Activated T-cell treated with anti-CD3 and anti-CD28 coated beads, Interleukin-2, amount 50 U/mL, for 72 hours (primary cell): ENCODE results near the gene CCDC197. TPM values are rescaled to one million over a fixed set of nuclear protein-coding genes. Genes with fewer than 3 reads are reported as not detected.

Experiments used
- ATAC-seq, 2 donors: fragments of 150-1000 bp; cut with Tn5 transposase; replicated peaks in 1 of 2; 2 replicates each; pipeline ENCODE4 v1.10.0; 2021; ENCODE audit warnings: moderate library complexity in 2 of 2, mild to moderate bottlenecking in 1 of 2
- DNase-seq, 2 donors: peaks; one replicate each; pipeline ENCODE4 v3.0.0; 2021 to 2022; ENCODE audit warnings: mixed read lengths in 1 of 2
- H3K27ac Mint-ChIP-seq: one replicate; pipeline ENCODE4 v1.8.0; 2022; ENCODE audit warnings: mild to moderate bottlenecking, moderate library complexity, mixed read lengths
- H3K27me3 Mint-ChIP-seq: one replicate; pipeline ENCODE4 v1.8.0; 2022; ENCODE audit warnings: low read depth, mixed read lengths
- H3K36me3 Mint-ChIP-seq, 2 donors: one replicate each; pipeline ENCODE4 v1.8.0; 2022; ENCODE audit warnings: mixed read lengths in 2 of 2, mild to moderate bottlenecking in 1 of 2; ENCODE audit not compliant: insufficient read depth in 2 of 2
- H3K4me1 Mint-ChIP-seq: one replicate; pipeline ENCODE4 v1.8.0; 2022; ENCODE audit warnings: low read depth, mixed read lengths
- H3K4me3 Mint-ChIP-seq, 2 donors: one replicate each; pipeline ENCODE4 v1.8.0; 2022; ENCODE audit warnings: mild to moderate bottlenecking in 2 of 2, mixed read lengths in 2 of 2, moderate library complexity in 2 of 2
- H3K9me3 Mint-ChIP-seq, 2 donors: one replicate each; pipeline ENCODE4 v1.8.0; 2022; ENCODE audit warnings: mixed read lengths in 2 of 2
- total RNA-seq, 2 donors: library from RNA; stranded (reverse); gene quantifications; one replicate each; pipeline ENCODE4 v1.2.3, GENCODE V29; 2022

CCDC197 gene
- 1 to 10 TPM; 1.6 to 2.2 TPM for total RNA-seq

DNA sequence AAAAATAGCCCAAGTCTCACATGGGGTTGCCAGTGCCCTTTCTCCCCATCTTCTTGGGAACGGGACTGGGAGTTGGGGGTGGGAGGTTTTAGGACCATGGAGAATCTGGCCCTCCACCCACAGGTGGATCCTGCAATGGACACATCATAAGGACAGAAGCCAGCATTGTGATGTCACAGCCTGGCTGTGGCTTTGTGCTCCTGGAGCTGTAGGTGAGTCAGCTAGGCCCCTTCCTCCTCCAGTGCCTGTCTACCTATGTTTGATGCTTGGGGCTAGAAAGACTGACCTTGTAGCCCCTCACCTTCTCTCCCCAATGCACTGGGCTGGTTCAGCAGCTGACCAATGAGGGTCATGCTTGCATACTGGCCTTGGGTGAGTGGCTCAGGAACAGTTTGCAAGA is at the start of gene CCDC197:
TSS of gene CCDC197 (plus strand) at position 220 of the 400 bp plus-strand sequence. CDS start 831 bp downstream, outside the sequence.
- Mint-ChIP-seq H3K36me3 (no peaks in the 10 kb centered on the region), H3K4me1 (peaks cover 71% of the 10 kb centered on the region), H3K4me3 (peak within 1 kb of the TSS in 1 of 2 donors; percentile 61), H3K27me3 (no peaks in the 10 kb centered on the region), H3K27ac (no peak within 1 kb of the TSS), H3K9me3 (no peaks in the 10 kb centered on the region)
- DNase-seq (peak in 1 of 2 donors; percentile 43), ATAC-seq (peak; percentile 31 to 57)

DNA sequence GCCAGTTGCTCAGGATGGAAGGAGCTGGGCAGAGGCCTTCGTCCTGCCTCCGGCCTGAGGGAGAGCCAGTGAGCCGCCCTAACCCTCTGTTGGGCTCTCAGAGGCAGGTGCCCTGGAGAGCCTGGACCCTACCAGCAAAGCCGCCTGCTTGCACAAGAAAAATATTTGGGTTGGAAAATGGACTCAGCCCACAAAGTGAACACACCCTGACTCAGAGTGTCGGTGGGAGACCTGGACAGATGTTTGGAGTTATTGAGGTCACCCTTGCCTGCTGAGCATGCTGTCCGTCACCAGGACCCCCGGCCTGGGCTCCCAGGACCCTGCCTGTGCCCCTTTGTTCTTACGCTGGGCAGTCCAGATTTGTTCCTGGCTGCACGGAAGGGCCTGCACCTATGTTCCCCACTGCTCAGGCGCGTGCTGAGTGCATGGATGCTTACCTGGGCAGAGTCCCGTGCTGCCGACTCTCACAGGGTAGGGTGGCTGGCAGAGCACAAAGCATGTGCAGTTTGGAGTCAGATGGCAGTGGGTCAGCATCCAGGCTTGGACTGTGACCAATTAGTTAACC is 47.5 kb upstream of the CCDC197 start:
- no peaks in the 10 kb centered on the region for H3K9me3 Mint-ChIP-seq
- no peaks in the 10 kb centered on the region for H3K27me3 Mint-ChIP-seq
- DNase-seq: no peak
- peaks cover 50% of the 10 kb centered on the region for H3K4me1 Mint-ChIP-seq
- H3K36me3 Mint-ChIP-seq: peaks cover 2 to 14% of the 10 kb centered on the region in 2 donors
- no peak overlapping the region for H3K27ac Mint-ChIP-seq
- no peak overlapping the region for H3K4me3 Mint-ChIP-seq
- no peak for ATAC-seq

DNA sequence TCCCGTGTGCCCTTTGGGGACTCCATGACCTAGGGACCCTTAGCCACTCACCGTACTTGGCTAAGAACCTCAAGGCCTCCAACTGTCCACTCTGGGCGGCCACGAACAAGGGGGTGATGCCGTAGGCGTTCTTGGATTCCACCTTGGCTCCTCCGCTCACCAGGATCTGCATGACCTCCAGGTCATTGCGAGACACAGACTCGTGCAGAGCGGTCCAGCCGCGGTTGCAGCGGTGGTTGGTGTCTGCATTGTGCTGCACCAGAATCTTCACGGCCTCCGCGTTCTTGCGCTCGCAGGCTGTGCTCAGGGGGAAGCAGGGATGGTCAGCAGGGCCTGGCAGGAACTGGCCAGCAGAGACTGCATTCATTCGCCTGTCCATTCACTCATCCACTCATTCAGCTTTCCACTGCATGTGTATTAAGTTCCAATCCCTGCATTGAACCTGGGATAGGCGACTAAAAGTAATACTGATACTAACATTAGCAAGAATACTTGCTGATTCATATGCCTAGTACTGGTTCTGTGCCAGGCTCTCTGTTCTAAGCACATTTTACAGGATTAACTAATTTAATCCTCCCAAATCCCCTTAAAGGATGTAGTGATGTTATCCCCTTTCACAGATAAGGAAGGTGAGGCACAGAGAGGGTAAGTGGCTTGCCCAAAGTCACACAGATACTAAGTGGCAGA is 46.0 kb upstream of the CCDC197 start:
- Mint-ChIP-seq H3K4me3 (no peak overlapping the region), H3K9me3 (no peaks in the 10 kb centered on the region)

DNA sequence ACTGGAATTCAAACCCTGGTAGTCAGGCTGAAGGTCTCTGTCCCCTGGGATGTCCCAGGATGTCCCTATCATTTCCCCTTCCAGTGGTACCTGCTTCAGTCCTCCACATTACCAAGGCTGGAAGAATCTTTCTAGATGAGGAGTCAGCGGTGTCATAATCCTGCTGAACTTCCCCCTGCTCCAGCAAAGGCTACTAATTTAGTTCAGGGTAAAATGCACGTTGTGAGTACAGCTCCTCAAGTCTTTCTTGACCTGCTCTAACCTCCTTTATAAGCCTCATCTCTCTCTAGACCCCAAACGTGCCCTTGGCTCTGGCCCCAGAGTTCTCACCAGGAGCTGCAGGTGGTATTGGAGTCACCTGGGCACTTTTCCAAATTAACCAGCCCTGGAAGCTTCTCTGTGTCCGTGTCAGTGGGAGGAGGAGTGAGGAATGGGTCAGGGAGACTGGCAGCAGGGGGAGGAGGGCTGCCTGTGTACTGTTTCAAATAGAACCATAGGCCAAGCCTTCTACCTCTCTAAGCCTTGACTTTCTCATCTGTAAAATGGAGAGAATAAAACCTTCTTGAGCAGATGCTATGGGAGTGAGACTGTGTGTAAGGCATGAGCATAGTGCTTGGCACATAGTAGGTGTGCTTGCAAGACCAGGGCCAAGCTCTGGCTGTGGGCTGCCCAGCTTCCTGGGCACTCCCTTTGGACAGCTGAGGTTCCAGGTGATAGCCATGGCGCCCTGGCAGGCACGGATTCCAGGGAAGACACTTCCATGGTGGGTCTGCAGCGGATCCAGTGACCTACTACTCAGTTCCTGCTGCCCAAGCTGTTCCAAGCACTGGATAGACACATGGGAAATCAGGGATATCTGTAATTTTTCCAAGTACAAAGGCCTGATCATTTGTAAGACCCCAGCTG is 45.2 kb upstream of the CCDC197 start:
- Mint-ChIP-seq H3K9me3 (no peaks in the 10 kb centered on the region), H3K27ac (no peak overlapping the region), H3K27me3 (no peaks in the 10 kb centered on the region), H3K4me3 (no peak overlapping the region), H3K36me3 (peaks cover 6 to 16% of the 10 kb centered on the region in 2 donors), H3K4me1 (peaks cover 65% of the 10 kb centered on the region)
- DNase-seq: no peak
- ATAC-seq: no peak

More for the DNA sequence above, 46.0 kb upstream of the CCDC197 start:
- ATAC-seq (peak; percentile 40 to 48), DNase-seq (no peak)
- peaks cover 6 to 17% of the 10 kb centered on the region in 2 donors for H3K36me3 Mint-ChIP-seq
- no peak overlapping the region for H3K27ac Mint-ChIP-seq
- H3K27me3 Mint-ChIP-seq: no peaks in the 10 kb centered on the region
- peaks cover 65% of the 10 kb centered on the region for H3K4me1 Mint-ChIP-seq

DNA sequence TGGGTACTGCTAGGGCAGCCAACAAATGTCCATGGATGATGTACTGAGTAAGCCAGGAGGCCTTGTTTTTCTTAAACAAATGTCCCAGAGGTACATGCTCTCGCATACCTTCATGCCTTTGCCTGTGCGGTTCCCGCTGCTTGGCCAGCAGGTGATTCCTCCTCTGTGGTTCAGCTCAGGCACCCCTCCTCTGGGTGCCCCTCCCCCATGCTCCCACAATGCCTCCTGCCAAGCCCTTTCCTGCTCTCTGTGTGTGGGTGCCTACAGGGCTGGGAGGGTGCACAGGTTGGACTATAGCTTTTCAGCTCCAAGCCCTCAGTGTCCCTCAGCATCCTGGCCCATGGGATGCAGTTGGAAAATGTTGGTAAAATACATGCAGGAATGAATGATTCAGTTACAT is 44.3 kb upstream of the CCDC197 start:
- ATAC-seq: no peak
- Mint-ChIP-seq H3K4me1 (peaks cover 73% of the 10 kb centered on the region), H3K36me3 (peaks cover 6 to 14% of the 10 kb centered on the region in 2 donors)

DNA sequence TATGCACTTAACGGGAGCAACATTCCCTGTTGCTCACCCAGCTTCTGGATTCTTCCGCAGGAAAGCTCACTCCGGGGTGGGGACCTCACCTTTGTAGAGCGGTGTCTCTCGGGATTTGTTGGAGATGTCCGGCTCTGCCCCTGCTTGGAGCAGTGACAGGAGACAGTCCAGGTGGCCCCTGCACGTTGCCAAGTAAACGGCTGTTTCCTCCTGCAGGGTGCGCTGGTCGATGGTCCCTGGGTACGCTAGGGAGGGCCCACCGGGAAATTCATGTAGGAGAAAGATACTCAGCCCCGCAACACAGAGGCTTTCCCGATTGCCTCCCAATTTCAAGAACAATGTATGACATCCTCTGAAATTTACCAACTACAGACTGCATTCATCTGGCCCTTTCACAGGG is 43.8 kb upstream of the CCDC197 start:
- H3K4me1 Mint-ChIP-seq: peaks cover 77% of the 10 kb centered on the region
- no peak overlapping the region for H3K27ac Mint-ChIP-seq
- no peaks in the 10 kb centered on the region for H3K27me3 Mint-ChIP-seq
- H3K36me3 Mint-ChIP-seq: peaks cover 6 to 14% of the 10 kb centered on the region in 2 donors
- H3K4me3 Mint-ChIP-seq: peak overlapping the region; percentile 84 to 92
- no peak for ATAC-seq
- DNase-seq: no peak
- H3K9me3 Mint-ChIP-seq: no peaks in the 10 kb centered on the region

More for the DNA sequence above, 44.3 kb upstream of the CCDC197 start:
- Mint-ChIP-seq H3K27ac (no peak overlapping the region), H3K9me3 (no peaks in the 10 kb centered on the region), H3K4me3 (peak overlapping the region; percentile 84 to 92), H3K27me3 (no peaks in the 10 kb centered on the region)
- DNase-seq: no peak

DNA sequence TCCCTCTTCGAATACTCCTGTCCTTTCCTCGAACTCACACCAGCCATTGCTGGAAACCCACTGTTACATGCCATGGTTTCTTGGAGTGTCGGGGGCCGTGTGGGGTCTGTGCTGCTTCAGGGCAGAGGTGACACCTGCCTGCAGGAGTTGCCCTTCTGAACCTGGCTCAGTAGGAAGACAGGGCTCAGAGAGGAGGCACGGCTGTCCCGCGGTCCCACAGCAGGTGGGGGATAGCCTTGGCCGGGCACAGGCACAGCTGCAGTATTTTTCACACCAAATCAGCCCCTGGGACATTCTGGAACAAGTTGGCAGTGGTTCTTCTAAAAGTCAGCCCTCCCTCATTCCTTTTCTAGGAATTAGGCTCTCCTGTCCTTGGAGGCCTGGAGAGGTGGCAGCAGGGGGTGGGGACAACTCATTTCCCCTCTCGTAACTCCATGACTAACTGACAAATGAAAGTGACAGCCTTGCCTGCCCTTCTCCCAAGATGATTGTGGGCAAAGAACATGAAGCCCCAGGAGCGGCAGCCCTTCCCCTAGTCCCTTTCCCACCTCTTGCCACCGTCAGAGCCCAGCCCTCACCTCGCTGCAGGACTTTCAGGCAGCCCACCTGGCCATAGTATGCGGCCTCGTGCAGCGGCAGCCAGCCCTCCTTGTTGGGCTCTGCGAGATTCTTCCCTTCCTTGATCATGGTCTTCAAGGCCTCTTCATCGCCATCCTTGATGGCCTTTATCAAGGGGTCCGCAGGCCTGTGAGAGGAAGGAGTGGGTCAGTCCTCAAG is 43.2 kb upstream of the CCDC197 start:
- Mint-ChIP-seq H3K9me3 (no peaks in the 10 kb centered on the region), H3K36me3 (peaks cover 6 to 14% of the 10 kb centered on the region in 2 donors)

DNA sequence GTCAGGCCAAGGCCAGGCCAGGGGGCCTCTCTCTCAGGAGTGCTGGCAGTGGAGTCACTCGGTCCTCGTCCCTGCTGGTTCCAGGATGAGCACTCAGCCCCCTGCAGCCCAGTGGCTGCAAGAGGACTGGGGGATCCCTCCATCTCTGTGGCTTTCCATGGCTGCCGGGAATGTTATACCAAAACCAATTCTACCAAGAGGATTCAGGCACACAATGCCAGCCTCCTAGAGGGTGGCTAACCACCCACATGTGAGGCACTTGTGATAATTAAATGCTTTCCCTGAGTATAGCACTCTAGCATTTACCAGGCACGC is 42.6 kb upstream of the CCDC197 start:
- Mint-ChIP-seq H3K4me3 (peak overlapping the region; percentile 84 to 92), H3K4me1 (peaks cover 89% of the 10 kb centered on the region), H3K9me3 (no peaks in the 10 kb centered on the region), H3K27ac (peak overlapping the region; percentile 68), H3K36me3 (peaks cover 6 to 16% of the 10 kb centered on the region in 2 donors), H3K27me3 (no peaks in the 10 kb centered on the region)
- DNase-seq: no peak
- ATAC-seq: no peak

More for the DNA sequence above, 43.2 kb upstream of the CCDC197 start:
- DNase-seq: no peak
- Mint-ChIP-seq H3K4me1 (peaks cover 84% of the 10 kb centered on the region), H3K27me3 (no peaks in the 10 kb centered on the region), H3K4me3 (peak overlapping the region; percentile 84 to 92), H3K27ac (no peak overlapping the region)
- ATAC-seq: peak in 1 of 2 donors; percentile 15

DNA sequence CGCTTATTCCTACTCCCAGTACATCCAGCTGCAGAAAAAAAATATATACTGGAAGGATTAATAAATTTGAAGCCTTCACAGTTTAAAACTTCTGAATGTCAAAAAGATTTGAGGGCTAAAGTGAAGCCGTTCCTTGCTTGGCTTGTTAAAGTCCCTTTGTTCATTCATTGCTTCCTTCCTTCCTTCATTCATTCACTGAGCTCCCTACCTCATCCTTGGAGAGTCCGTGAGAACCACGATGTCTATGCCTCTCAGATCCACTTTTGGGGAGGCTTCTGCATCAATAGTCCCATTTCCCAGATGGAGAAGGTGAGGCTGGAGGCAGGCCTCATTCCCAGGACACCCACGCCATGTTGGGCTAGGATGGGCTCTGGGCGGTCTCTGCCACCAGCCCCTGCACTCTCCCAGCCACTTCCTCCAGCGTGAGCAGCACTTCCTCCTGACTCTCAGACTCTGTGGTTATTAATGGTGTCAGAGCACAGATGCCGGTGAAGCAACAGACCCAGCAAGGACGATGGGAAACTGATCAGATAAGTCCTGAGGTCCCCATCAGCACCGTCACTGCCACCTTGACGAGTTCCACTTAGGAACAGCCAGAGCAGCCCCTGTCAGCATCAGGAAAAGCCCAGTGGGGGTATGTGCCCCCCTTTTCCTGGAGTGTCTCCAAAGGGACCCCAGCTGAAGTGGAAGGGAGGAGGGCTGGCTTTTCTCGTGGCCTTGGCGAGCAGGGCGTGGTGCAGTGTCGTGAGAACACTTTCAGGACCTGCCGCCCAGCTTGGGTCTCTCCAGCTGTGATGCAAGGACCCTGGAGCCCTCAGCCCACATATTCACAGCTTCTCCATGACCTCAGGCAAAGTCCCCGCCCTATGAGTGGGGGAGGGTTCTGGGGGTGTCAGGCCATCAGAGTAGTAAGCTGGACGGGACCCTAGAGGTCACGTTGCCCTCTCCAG is 41.9 kb upstream of the CCDC197 start:
- Mint-ChIP-seq H3K4me3 (peak overlapping the region; percentile 84 to 92), H3K9me3 (no peaks in the 10 kb centered on the region), H3K36me3 (peaks cover 6 to 16% of the 10 kb centered on the region in 2 donors), H3K27ac (peak overlapping the region; percentile 68), H3K27me3 (no peaks in the 10 kb centered on the region), H3K4me1 (peaks cover 96% of the 10 kb centered on the region)
- ATAC-seq (no peak), DNase-seq (peak in 1 of 2 donors; percentile 49)

DNA sequence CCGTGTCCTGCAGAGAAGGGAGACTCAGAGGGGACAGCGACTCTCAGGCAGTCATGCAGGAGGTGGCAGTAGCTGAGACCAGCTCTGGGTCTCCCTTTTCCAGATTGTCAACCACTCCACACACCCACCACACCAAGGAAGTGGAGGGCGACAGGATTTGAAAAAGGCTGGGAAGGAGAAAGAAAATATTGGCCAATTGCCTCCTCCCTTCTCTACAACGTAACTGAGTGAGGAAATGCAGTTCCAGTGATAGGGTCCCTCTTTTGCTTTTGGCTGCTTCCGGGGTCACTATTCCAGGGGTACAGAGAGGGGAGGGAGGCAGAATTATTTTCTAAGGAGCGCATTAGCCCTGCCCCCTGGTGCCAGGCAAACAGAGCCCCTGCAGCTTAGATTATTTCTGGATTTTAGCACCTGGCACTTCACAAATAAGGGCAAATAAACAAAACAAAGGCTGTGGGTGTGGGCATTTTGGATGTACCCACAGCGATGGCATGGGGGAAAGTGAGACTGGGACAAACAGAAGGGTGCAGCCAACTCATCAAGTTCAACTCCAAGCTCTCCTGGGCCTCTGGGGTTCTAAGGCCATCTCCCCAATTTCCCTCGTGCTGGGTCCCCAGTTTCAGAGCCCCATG is 41.1 kb upstream of the CCDC197 start:
- Mint-ChIP-seq H3K27me3 (no peaks in the 10 kb centered on the region), H3K36me3 (peaks cover 6 to 9% of the 10 kb centered on the region in 2 donors), H3K4me3 (peak overlapping the region; percentile 84 to 92), H3K27ac (peak overlapping the region; percentile 68), H3K4me1 (peaks cover 98% of the 10 kb centered on the region), H3K9me3 (no peaks in the 10 kb centered on the region)
- no peak for ATAC-seq
- DNase-seq: no peak

DNA sequence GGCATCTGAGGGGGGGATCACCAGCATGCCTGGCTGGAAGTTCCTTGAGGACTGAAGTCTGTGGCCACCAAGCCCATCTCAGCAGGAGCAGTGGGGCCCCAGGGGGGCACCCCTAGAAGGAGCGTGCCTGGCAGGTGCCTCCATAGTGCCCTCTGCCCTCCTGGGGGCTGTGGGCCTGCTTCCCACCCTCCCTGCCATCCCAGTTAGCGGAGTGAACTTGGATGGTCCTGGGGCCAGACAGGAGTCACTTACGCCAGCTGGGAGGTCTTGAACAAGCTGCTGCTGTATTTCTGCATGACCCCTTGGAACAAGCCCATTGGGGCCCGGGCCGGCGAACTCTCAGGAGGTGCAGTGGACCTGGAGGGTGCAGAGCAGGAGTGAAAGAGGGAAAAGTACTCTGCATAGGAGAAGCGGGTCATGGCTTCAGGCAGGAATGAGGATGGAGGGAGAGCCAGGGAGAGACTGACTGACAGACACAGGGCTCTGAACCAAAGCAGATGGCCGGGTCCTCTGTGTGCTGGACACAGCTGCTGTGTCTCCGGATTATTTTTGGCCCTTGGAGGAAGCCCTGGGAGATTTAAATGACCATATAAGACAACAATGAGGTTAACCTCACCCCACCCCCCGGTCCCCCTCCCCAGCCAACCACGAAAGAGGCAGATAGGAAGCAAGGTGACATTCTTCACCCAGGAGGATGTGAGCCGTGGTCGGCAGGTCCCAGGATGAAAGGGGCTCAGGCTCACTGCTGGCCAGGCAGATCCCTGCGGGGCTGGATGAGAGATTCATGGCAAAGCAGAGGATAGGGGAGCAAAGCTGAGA is 40.4 kb upstream of the CCDC197 start:
- H3K9me3 Mint-ChIP-seq: no peaks in the 10 kb centered on the region
- peaks cover 98% of the 10 kb centered on the region for H3K4me1 Mint-ChIP-seq
- H3K27ac Mint-ChIP-seq: peak overlapping the region; percentile 52
- no peak for ATAC-seq
- peaks cover 6 to 12% of the 10 kb centered on the region in 2 donors for H3K36me3 Mint-ChIP-seq
- H3K4me3 Mint-ChIP-seq: peak overlapping the region; percentile 84 to 92
- no peak for DNase-seq
- no peaks in the 10 kb centered on the region for H3K27me3 Mint-ChIP-seq
